Left lung (tissue), 10 donors: Measurements from ENCODE around the gene PRDM2. TPM values are rescaled to one million over a fixed set of nuclear protein-coding genes. Genes with fewer than 3 reads are reported as not detected.

Experiments
- ATAC-seq: fragments of 200-7000 bp; cut with Tn5 transposase; one replicate; pipeline ENCODE4 v1.9.1; 2020; ENCODE audit warnings: moderate library complexity
- DNase-seq, 4 donors: peaks; one replicate each; pipeline ENCODE4 v3.0.0-alpha.2; 2013 to 2020
- H3K27ac ChIP-seq, 2 donors: fragments of 200-600 bp; sonication (generic) in 1 of 2; one replicate each; pipeline versions ENCODE4 v1.5.0 to v1.8.0; 2020 to 2021
- H3K27me3 ChIP-seq, 2 donors: fragments of 200-600 bp; sonication (generic) in 1 of 2; one replicate each; pipeline versions ENCODE4 v1.5.0 to v1.8.0; 2020 to 2021
- H3K36me3 ChIP-seq, 2 donors: fragments of 200-600 bp; sonication (generic) in 1 of 2; one replicate each; pipeline versions ENCODE4 v1.5.0 to v1.8.0; 2020 to 2021
- H3K4me1 ChIP-seq, 2 donors: fragments of 200-600 bp; one replicate each; pipeline ENCODE4 v1.8.0; 2021
- H3K4me3 ChIP-seq, 2 donors: fragments of 200-600 bp; sonication (generic) in 1 of 2; one replicate each; pipeline versions ENCODE4 v1.5.0 to v1.8.0; 2020 to 2021; ENCODE audit warnings: mild to moderate bottlenecking in 1 of 2
- H3K9me3 ChIP-seq, 2 donors: fragments of 200-600 bp; sonication (generic) in 1 of 2; one replicate each; pipeline versions ENCODE4 v1.5.0 to v1.8.0; 2020 to 2021
- intact Hi-C, 2 donors: fragments of 100-400 bp; cut with DNase I; formaldehyde crosslinking; loops; one replicate each; pipeline versions ENCODE4 v1.11.2 to v1.14.2; 2022
- polyA plus RNA-seq, 6 donors: library from polyadenylated mRNA; unstranded; fragments of 120-200 nt; gene quantifications; one replicate each; pipeline ENCODE4 v1.2.1, GENCODE V29; 2013; ENCODE audit not compliant: insufficient read length in 6 of 6
- total RNA-seq, 2 donors: library from RNA; stranded (reverse); fragmentation: NEBNext Ultra II Directional; extraction: Animal tissue kit (Norgen Biotek cat#: 25700); gene quantifications; one replicate each; pipeline ENCODE4 v1.2.1, GENCODE V29; 2021
- TF ChIP-seq, protein P1 (sequence below), 2 donors: fragments of 200-600 bp; sonication (generic) in 1 of 2; IDR thresholded peaks; one replicate each; pipeline versions ENCODE4 v1.5.0 to v1.8.0; 2021; ENCODE audit warnings: antibody characterized with exemption in 2 of 2
- donor health status: DM: no; HTN: yes; CAD: no.
- donor health status: DM: no; HTN: no; CAD: no.

The PRDM2 gene
- total and polyA plus RNA-seq, 8 donors = 39.6 to 51.7 (median 44.9) TPM

DNA sequence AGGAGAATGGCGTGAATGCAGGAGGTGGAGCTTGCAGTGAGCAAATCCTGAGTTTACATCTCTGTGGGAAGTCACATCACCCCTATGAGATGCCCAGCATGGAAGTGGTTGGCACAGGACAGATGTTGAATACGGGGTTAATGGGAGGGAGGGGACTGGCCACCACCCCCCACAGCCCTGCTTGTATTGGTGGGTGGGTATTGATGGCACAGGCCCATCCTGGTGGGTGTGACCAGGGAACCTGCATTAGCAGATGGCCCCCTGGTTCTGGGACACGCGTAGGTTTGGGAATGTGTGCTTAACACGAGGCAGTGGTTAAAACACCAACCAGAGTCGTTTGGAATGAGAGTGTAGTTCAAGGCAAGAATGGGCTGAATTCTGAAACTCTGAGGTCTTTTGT lies 117.9 kb downstream of the PRDM2 start:
- no peak overlapping the region for H3K27ac ChIP-seq
- H3K9me3 ChIP-seq = no peaks in the 10 kb centered on the region
- H3K27me3 ChIP-seq = no peaks in the 10 kb centered on the region
- peaks cover 0 to 3% of the 10 kb centered on the region in 2 donors for H3K4me1 ChIP-seq
- DNase-seq (peak in 1 of 4 donors; percentile 19), ATAC-seq (no peak)
- no peak overlapping the region for H3K4me3 ChIP-seq
- TF ChIP-seq, protein P1, sequence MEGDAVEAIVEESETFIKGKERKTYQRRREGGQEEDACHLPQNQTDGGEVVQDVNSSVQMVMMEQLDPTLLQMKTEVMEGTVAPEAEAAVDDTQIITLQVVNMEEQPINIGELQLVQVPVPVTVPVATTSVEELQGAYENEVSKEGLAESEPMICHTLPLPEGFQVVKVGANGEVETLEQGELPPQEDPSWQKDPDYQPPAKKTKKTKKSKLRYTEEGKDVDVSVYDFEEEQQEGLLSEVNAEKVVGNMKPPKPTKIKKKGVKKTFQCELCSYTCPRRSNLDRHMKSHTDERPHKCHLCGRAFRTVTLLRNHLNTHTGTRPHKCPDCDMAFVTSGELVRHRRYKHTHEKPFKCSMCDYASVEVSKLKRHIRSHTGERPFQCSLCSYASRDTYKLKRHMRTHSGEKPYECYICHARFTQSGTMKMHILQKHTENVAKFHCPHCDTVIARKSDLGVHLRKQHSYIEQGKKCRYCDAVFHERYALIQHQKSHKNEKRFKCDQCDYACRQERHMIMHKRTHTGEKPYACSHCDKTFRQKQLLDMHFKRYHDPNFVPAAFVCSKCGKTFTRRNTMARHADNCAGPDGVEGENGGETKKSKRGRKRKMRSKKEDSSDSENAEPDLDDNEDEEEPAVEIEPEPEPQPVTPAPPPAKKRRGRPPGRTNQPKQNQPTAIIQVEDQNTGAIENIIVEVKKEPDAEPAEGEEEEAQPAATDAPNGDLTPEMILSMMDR (IDR thresholded peaks at IDR 0.05) = no peak
- peaks cover 0 to 48% of the 10 kb centered on the region in 2 donors for H3K36me3 ChIP-seq
- intact Hi-C loops = no loop called here

DNA sequence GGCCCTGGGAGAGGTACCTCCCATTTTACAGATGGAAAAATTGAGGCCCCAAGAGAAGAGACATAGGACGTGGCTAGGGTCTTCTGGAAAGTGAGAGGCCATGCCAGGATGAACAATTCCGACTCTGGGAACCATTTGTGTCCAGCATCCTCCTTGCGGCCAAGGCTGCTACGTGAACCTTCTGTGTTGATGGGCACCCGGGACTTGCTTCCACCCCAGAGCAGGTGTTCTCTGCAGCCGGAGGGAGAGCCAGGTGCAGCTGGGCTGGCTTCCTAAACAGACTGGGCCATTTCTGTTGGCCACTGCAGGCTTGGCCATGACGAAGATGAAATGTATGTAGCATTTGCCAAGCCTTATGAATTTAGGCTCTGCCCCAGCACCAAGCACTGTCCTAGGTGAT lies 118.9 kb downstream of the PRDM2 start:
- Histone ChIP-seq H3K4me1 (no peaks in the 10 kb centered on the region), H3K27ac (no peak overlapping the region), H3K36me3 (peaks cover 0 to 58% of the 10 kb centered on the region in 2 donors), H3K4me3 (no peak overlapping the region), H3K9me3 (no peaks in the 10 kb centered on the region), H3K27me3 (no peaks in the 10 kb centered on the region)
- no peak for ATAC-seq
- DNase-seq = no peak
- TF ChIP-seq, protein P1 (IDR thresholded peaks at IDR 0.05) = no peak
- intact Hi-C loops = no loop called here

DNA sequence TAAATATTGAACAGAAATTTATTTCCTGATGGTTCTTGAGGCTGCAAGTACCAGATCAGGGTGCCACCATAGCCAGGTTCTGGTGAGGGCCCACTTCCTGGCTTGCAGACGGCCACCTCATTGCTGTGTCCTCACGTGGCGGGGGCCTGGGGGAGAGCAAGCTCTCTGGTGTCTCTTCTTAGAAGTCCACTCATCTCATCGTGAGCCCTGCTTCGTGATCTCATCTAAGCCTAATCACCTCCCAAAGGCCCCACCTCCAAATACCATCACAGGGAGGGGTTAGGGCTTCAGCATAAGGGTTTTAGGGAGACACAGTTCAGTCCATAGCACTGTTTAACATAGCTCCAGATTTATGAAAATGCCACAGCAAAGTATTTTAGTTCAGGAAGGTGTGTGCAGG lies 119.7 kb downstream of the PRDM2 start:
- Histone ChIP-seq H3K4me1 (no peaks in the 10 kb centered on the region), H3K36me3 (peaks cover 0 to 60% of the 10 kb centered on the region in 2 donors), H3K9me3 (no peaks in the 10 kb centered on the region), H3K4me3 (no peak overlapping the region), H3K27ac (no peak overlapping the region), H3K27me3 (no peaks in the 10 kb centered on the region)
- peak; percentile 54 for ATAC-seq
- intact Hi-C loops = loop anchor here in 1 of 2 donors (10.0 kb wide), 2 partner anchors 135 to 155 kb away; no protein-coding TSS in a partner anchor
- TF ChIP-seq, protein P1 (IDR thresholded peaks at IDR 0.05) = no peak
- DNase-seq = no peak

DNA sequence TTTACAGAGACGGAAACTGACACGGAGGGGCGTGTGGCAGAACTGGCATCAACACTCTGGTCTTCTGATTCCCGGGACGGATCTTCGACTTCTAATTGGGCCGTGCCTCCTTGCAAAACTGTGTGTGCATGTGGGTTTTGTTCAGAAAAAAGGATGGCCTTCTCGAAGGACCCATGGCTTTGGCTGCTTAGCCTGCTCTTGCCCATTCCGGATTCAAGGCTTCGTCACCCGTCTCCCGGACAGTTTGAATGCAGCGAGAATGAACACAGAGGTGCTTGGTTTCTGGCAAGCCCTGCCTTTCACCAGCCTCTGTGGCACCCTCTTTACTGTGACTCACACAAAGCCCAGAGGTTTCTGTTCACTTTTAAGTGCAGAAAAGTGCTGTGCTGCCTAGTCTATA lies 120.1 kb downstream of the PRDM2 start:
- Histone ChIP-seq H3K36me3 (peaks cover 0 to 60% of the 10 kb centered on the region in 2 donors), H3K27ac (no peak overlapping the region), H3K4me1 (no peaks in the 10 kb centered on the region), H3K4me3 (no peak overlapping the region), H3K27me3 (no peaks in the 10 kb centered on the region), H3K9me3 (no peaks in the 10 kb centered on the region)
- TF ChIP-seq, protein P1 (IDR thresholded peaks at IDR 0.05) = no peak
- ATAC-seq (no peak), DNase-seq (no peak)
- intact Hi-C loops = loop anchor here in 1 of 2 donors (10.0 kb wide), 2 partner anchors 135 to 155 kb away; no protein-coding TSS in a partner anchor

DNA sequence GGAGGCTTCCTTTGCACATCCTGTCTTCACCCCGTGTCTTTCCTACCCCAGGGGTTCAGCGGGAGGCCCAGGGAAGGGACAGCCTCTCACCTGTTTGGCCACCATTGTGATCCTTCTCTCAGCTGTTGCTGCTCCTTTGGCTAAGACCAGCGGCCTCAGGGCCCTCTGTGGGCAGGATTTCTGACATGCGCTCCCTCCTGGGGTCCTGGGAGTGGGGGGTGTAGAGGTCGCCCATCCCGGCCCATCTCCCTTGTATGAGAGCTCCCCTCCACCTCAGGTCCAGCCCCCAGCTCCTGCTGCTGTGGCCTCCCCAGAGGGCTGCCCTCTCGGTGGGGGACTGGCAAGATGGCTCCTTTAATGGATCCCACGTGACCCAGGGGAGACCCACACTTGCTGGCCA lies 120.5 kb downstream of the PRDM2 start:
- Histone ChIP-seq H3K27me3 (no peaks in the 10 kb centered on the region), H3K4me3 (no peak overlapping the region), H3K9me3 (no peaks in the 10 kb centered on the region), H3K4me1 (no peaks in the 10 kb centered on the region), H3K36me3 (peaks cover 0 to 60% of the 10 kb centered on the region in 2 donors), H3K27ac (no peak overlapping the region)
- TF ChIP-seq, protein P1 (IDR thresholded peaks at IDR 0.05) = no peak
- intact Hi-C loops = loop anchor here in 1 of 2 donors (10.0 kb wide), 2 partner anchors 134 to 156 kb away; no protein-coding TSS in a partner anchor
- ATAC-seq (no peak), DNase-seq (peak in 1 of 4 donors; percentile 28)
